Body of pancreas (tissue), 4 donors: ENCODE results near the gene C1orf94.
"Not testable (repeated sequence)": the region's sequence is repeated elsewhere in the genome, so short reads cannot be mapped to it uniquely, and the experiment has no call there.

Experiments used
- CTCF ChIP-seq, 7 experiments: fragments of 450-650 bp in 4 of 7; fragments of 200-600 bp in 3 of 7; sonication (generic) in 3 of 7; IDR thresholded peaks; one replicate each; pipeline ENCODE4 v1.5.1; 2016 to 2019; ENCODE audit warnings: antibody characterized with exemption in 7 of 7
- POLR2A ChIP-seq, 3 donors: fragments of 450-650 bp; IDR thresholded peaks; one replicate each; pipeline ENCODE4 v1.6.1; 2016; ENCODE audit warnings: antibody characterized with exemption in 3 of 3, mild to moderate bottlenecking in 2 of 3

GRCh38 chr1:34183381-34183780 is 6.7 kb downstream of the C1orf94 start:
- TF ChIP-seq CTCF, POLR2A (IDR thresholded peaks at IDR 0.05): not testable (repeated sequence)
